Neural progenitor cell (in vitro differentiated cells): ENCODE measurements around the gene CEP78.

Source experiments
- CTCF ChIP-seq: fragments of 200-600 bp; sonication (generic); IDR thresholded peaks from 2 replicates; pipeline ENCODE4 v1.5.1; 2017; ENCODE audit warnings: antibody characterized with exemption, mild to moderate bottlenecking
- EZH2 ChIP-seq: fragments of 200-600 bp; sonication (generic); IDR thresholded peaks from 2 replicates; pipeline ENCODE4 v1.6.1; 2017; ENCODE audit warnings: antibody characterized with exemption, mild to moderate bottlenecking, moderate library complexity

GRCh38 chr9:78296893-78297671, 61.2 kb downstream of the CEP78 start, which contains the start of gene PSAT1:
- TF ChIP-seq CTCF (peak; percentile 13), EZH2 (no peak)
